ENCODE measurements around the gene NT5E.

The NT5E gene

GRCh38 chr6:85460154-85460920 lies 10.5 kb downstream of the NT5E start:
- DNase-seq (ENCODE audit: low read depth in 2 of 2), result no peak

DNA sequence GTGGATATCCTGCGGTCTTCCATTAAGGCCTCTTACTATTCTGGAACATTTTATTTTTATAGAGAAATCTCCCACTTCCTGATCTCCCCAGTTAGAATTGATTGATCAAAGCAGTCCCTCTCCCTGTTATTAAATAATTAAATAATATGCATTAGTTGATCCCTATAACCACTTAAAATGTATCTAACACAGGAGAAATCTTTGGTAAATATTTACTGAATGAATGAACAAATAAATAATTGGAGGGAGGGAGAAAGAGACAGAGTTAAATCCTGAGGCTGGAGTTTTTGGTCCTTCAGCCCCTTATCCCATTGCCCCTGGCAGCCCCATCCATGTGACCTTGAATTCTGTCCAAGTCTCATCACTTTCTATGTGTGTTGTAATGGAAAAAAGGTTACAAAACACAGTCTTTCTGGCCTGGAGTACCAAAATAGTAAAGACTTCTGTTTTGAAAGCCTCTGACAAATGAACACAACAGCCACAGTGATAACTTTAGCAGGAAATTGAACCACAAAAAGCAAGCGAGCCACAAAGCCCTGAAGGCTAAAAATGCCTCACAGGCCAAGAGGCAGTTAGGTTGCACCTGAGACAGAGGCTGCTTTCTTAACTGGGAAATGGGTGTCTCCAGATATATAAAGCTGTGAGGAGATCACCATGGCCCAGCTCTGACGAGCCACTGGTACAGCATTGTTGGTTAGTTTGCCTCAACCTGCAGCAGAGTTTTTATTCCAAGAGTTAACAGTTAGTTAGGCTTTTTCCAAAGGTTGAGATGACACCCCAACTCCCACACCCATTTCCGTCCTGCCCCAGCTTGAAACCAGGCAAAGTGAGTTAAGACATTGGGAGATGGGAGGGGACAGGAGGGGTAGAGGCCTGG lies 11.3 kb downstream of the NT5E start:
- no peak for DNase-seq (ENCODE audit: low read depth in 2 of 2)

DNA sequence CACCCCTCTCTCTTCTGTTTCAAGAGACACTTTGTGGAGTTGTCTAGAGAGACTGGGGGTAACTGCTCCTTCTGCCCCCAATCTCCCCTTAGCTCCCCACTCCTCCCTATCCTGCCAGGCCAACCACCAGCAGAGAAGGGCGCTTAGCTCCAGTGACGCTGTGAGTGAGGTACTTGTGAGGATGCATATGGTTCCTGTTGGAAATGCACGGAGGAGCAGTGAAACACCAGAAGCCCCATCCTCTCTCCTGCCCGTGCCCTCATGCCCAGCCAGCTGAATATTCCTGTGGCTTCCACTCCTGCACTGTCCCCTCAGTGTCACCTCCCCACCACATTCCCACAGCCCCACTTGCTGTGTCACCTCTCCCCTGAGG lies 11.9 kb downstream of the NT5E start:
- no peak for DNase-seq (ENCODE audit: low read depth in 2 of 2)

DNA sequence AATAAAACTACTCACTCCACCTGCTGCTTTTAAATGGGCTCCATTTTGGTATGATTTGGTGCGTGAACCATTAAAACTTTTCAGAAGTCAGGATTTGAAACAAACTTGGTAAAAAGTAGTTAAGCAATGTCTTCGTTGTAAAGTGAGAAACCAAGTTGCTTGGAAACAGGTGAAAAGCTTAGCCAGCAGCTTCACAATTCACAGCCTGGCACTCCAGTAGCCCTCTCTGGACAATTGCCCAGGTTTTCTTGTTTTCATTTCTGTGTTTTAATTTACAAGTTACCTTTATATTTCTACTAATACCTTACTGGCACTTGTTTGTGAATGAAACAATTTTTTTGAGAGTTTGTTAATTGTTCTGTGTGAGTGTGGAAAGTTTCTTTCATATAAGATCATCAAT lies 12.8 kb downstream of the NT5E start:
- no peak for DNase-seq (ENCODE audit: low read depth in 2 of 2)

DNA sequence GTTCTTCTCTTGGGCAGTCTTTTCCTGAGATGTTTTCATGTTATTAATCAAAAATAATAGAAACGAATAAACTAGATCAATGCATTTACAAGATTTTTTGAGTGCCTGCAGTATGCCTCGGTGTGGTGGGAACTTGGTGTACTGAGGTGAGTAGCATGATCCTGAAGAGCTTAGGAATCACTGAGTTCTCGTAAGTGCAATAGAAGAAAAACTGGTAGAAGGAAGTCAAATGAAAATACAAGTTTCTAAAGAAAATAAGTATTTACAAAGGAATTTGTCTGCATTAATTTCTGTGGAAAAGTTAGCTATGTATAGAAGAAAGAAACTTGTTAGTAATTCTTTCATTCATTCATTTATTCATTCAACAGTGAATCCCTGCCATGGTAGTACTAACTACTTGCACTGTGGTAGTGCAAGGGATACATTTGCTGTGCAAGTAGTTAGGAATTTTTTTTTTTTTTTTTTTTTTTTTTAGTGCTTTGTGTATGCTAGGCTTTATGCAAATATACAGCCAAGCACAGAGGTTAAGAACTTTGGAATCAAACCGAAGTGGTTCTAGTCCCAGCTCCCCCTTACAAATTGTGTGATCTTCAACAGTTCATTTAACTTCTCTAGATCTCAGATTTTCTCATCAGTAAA lies 13.9 kb downstream of the NT5E start:
- no peak for DNase-seq (ENCODE audit: low read depth in 2 of 2)

DNA sequence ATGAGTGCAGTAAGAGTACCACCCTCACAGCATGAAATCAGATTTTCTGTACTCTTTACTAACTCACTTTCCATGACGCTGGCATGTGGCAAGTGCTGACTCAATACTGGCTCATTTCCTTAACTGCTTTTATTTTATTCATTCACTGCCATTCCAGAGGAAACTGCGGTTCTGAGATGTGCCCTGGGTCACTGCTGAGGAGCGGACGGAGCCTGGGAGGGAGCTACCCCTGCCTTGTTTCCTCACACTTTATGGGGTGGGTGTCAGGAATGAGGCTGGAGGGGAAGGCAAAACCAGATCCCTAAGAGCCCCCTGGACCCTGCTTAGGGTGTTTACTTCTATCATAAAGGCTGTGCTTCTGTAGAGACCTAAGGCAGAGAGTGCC lies 14.4 kb downstream of the NT5E start:
- DNase-seq (ENCODE audit: low read depth in 2 of 2), result no peak

GRCh38 chr6:85464722-85465150 lies 14.9 kb downstream of the NT5E start:
- DNase-seq (ENCODE audit: low read depth in 2 of 2), result no peak

DNA sequence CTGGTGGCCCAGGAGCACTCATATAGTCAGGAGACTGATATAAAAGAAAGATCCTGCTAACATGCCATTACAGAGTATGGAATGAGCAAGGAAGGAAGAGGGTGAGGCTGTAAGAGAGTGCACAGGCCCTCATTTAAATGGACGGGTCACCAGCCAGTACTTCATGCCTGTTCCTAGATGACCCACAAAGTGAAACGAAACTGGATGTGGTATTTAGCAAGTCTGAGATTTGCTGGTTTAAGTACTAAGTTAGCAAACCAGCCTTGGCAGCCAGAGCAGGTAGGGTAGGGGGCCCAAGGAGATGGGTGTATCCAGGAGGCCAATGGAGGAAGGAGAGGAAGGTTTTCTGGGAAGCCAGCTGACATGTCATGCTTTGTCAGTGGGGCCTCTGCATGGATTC lies 15.9 kb downstream of the NT5E start:
- no peak for DNase-seq (ENCODE audit: low read depth in 2 of 2)

- no peak for DNase-seq (ENCODE audit: low read depth in 2 of 2)
Measured at GRCh38 chr6:85468326-85468725, 18.4 kb downstream of the NT5E start.

DNA sequence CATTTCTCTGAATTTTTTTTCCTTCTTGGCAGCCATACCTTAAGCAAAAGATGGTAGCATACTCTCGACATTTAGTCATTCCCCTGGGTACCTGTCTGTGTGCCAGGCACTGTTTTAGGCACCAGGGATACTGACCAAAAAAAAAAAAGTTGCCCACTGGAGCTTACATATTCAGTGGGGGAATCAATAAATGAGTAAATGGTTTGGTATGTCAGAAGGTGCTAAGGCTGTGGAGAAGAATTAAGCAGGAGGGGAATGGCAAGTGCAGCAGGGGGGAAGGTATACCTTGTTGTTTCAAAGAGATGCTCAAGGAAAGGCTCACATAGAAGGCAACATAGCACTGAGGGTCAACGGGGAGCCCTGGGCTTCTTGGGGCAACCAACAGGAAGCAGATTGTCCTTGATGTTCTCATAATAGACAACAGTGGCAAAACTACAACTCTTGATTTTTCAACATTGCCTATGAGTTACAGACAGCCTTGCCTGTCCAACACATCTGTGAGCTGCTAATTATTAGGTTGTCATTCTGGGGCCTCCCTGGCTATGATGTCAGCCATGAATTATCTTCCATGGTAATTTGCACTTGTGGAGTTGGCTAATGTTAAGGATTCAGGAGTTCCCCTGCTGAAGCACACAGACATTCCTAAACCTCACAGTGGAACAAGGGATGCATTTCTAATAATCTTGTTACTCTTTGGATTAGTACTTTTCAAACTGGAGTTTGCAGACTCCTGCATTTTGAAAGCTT lies 19.6 kb downstream of the NT5E start:
- no peak for DNase-seq (ENCODE audit: low read depth in 2 of 2)

DNA sequence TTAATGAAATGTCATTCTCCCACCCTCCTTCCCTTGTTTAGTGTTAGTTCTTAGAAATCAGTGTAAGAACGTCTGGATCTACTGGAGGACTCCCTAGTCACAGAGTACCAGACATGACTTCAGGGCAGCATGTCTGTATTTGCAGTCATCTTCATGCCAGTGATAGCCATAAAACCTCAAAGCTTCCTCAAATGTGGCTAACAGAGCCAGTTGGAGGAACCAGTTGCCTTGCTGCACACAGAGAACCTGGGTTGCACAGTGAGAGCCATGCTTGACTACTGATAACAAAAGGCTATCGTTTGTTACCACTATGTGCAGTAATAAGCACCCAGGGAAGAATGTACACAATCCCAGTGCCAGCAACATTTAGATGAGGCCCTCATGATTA lies 20.1 kb downstream of the NT5E start:
- no peak for DNase-seq (ENCODE audit: low read depth in 2 of 2)

DNA sequence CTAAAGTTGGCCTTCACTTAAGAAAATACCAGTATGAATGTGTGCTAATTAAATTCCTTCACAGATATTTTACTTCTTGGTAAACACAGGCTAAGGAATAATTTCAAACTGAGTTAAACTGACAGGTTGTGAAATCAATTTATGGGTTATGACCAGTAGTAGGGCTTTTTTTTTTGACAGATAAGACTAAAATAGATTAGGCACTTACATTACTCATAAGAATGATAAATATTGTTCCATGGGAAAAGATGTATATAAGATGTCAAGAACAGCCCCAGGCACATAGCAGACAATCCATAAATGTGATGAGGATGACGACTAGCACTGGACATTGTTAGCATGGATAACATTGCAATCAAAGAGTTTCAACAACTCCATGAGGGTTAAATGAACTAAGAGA lies 22.9 kb downstream of the NT5E start:
- DNase-seq (ENCODE audit: low read depth in 2 of 2), result no peak

DNA sequence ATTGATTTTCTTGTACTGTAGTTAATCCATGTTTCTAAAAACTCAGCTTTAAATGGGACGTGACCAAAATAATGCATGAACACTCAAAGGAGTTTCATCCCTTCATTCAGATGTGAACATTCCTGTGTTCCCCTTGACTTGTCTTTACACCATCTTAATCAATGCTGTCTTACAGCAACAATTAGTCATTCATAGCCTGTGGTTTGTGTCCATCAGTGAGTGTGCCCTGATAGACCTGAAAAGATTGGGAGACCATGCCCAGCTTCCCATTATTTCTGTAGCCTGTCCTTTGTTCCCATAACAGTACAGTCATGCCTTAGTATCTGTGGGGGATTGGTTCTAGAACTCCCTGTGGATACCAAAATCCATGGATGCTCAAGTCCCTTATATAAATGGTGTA lies 23.9 kb downstream of the NT5E start:
- DNase-seq (ENCODE audit: low read depth in 2 of 2), result no peak

DNA sequence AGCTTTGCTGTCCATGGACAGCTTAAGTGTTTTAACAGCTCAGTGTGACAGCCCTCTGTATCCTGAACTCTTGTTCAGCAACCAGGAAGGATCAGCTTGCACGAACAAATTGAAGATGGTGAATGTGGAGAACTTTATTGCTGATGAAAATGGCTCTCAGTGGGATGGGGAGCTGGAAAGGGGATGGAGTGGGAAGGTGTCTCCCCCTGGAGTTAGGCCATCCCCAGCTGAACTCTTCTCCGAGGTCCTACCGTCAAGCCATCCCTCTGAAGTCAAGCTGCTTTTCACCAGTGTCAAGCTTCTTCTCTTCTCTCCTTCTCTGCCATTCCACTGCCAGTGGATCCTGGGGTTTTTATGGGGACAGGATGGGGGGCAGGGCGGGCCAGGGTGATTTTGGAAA lies 26.6 kb downstream of the NT5E start:
- no peak for DNase-seq (ENCODE audit: low read depth in 2 of 2)

DNA sequence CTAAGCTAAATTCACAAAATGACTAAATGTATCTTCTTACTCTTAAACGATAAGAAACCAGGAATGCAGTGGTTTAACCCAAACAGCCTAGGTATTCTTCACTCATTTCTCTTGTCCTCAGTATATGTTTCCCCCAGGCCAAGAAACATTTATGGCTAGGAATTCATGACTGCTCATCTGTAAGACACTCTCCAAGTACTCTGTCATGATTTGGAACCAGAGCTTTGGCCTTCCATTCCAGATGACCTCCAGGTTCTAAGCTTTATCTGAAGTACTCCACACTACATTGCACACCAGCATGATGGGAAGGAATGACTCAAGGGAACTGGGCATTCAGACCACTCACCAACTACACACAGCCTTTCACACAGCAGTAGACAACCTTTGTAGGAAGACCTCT lies 29.3 kb downstream of the NT5E start:
- no peak for DNase-seq (ENCODE audit: low read depth in 2 of 2)

- no peak for DNase-seq (ENCODE audit: low read depth in 2 of 2)
Measured at GRCh38 chr6:85482206-85482904, 32.5 kb downstream of the NT5E start.

GRCh38 chr6:85482905-85483700 lies 33.2 kb downstream of the NT5E start:
- DNase-seq (ENCODE audit: low read depth in 2 of 2), result peak; percentile 33 to 75

DNA sequence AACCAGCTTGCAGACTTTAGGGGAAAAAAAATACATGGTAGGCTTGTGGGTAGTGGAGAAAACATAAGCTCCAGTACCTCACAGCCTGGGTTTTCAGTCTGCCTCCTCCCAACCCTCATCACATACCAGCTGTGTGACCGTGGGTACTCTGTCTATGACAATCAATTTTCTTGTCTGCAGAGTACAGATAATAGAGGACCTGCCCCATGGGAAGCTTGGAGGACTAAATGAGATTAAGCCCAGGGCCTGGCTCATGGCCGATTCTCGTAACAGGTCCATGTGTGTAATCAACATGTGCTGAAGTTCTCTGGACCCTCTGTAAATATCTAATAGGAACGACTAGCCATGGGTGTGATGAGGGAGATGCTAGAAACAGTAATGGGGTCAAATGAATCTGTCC lies 34.0 kb downstream of the NT5E start:
- no peak for DNase-seq (ENCODE audit: low read depth in 2 of 2)

DNA sequence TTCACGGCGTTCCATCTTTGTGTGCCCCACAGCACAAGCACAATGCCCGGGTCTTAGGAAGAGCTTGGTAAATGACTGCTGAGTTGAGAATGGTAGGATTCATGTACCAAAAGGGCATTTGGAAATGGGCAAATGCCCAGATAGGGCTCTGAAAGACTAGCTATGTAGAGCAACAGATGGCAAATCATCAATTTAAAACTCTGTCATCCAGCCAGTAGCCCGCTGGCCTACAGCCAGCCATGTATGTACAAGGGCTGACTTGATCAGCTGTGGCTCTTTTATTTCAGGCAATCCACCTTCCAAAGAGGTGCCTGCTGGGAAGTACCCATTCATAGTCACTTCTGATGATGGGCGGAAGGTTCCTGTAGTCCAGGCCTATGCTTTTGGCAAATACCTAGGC lies 35.1 kb downstream of the NT5E start:
- DNase-seq (ENCODE audit: low read depth in 2 of 2), result no peak

DNA sequence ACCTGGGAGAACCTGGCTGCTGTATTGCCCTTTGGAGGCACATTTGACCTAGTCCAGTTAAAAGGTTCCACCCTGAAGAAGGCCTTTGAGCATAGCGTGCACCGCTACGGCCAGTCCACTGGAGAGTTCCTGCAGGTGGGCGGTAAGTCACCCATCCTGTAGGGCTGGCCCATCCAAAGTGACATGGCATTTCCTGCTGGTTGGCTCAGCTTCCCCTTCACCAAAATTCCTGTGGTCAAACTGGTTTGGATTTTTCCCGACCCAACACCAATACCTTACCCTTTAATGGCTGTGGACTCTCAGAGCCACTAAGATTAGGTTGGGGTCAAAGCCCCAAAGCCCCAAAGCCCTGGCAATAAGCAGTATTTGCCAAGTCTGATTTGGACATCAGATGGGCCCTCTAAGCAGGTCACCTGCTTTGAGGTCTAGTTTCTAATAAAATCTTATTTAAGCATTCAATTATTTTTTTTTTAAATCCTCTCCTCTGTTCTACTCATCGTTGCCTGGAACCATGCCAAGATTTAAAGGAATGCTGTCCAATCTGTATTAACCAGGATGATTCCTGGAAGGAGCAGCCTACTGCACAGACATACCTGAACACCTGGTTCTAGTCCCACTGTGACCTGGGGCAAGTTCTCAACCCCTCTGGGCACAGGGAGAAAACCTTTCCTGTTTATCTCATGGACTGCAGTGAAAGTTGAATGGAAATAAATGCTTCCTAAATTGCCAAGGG lies 40.8 kb downstream of the NT5E start:
- DNase-seq (ENCODE audit: low read depth in 2 of 2), result no peak

All from stimulated activated CD4-positive, alpha-beta T cell treated with anti-CD3 and anti-CD28 coated beads, Interleukin-1b, Interleukin-23, amount 100 ng/mL, for 1 hour (primary cell).